Measurements from ENCODE around the gene CCDC71.

Gene CCDC71

DNA sequence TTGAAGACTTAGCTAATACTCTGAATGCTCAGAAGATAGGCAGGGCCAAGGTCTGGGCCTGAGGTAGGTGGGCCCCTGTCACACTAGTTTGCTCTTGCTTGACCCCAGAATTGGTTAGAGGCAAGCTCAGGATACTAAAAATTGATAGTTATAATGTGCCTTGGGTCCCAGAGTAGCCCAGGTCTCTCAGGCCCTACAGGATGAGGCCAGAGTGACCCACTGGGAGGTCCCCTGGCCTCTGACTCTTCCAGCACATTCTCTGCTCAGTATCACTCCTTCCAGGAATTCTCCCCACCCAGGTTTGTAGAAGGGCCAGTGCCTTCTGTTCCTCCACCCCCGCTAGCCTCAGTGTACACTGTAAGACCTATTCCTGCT lies 4.6 kb upstream of the CCDC71 start:
- DNase-seq (ENCODE audit: low read depth) = no peak

DNA sequence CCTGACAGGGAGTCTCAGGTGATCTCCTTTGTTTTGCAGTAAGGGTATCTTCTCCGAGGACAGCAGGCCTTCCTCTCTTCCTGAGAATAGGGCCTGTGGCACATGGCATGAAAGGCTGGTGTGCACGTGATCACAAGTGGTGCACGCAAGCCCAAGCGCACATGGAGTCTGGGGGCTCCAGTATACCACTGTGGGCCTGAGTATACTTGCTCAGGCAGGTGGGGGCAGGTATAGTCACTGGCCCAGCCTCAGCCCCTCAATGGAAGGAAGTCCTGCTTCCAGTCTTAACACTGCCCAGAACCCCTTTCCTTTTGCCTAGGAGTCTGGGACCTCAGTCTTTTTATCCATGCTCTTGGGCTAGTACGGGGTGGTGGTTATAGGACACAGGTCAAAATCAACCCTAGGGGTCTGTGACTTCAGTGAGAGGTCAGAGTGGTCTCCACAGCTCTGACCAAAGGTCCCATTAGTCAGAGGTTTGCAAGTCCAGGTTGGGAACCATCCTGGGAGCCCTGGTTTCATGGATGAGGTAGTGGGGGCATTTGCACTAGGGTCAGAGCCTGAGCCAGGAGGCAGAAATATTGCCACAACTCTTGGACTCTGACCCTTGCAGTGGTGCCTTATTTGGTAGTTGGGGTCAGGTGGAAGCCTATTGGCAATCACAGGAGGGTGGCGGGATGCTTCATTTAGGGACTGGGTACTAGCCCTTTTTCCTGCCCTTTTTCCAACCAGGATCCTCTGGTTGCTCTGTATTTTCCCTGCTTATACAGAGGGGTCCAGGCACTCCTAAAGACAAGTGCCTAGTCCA lies 823 bp upstream of the CCDC71 start:
- no peak for DNase-seq (ENCODE audit: low read depth)

DNA sequence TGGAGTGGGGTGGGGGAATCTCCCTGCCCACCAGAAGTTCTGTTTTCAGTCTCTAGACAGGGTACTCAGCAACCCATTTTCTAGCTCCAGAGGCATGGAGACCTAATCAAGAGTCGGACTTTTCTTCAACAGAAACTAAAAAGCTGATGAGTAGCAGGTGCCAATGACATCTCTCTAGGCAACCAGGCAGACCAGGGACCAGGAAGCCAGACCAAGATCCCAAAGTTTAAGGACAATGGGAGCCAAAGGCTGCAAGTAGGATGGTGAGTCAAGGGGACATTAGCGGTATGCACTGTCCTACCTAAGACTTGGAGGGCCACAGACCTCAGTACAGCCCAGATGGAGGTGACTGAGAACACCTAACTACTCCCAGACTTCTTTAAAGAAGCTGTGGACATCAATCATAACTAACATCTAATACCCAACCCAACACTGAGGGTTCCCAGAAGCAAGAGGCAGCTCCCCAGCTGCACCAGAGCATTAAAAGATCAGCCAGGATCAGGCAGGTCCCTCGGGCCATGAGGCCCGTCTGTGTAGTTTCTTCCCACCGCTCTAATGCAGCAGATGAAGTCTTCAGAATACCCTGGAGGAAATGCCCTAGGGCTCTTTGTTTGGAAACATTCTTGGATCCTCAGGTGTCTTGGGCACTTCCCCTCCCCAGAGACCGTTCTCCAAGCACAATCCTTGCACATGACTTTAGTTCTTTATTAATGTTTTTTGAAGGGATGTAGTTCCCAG lies 979 bp downstream of the CCDC71 start:
- DNase-seq (ENCODE audit: low read depth) = no peak

DNA sequence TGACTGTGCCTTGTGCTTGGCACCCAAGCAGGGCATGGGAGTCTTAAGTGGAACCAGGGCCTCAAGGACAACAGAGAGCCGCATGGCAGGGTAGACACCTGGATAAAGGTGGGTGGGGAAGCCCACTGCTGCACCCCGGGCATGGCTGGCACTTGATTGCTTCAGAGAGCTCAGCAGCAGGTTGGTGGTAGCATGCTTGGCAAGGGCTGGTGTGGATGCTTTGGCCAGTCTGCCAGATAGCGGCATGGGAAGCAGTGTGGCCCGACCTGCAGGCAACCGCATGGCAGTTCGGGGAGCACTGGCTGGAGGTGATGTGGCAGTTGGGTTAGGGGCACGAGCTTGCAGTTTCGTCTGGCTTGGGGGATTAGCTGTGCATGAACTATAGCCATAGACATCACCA lies 2.5 kb downstream of the CCDC71 start:
- no peak for DNase-seq (ENCODE audit: low read depth)

DNA sequence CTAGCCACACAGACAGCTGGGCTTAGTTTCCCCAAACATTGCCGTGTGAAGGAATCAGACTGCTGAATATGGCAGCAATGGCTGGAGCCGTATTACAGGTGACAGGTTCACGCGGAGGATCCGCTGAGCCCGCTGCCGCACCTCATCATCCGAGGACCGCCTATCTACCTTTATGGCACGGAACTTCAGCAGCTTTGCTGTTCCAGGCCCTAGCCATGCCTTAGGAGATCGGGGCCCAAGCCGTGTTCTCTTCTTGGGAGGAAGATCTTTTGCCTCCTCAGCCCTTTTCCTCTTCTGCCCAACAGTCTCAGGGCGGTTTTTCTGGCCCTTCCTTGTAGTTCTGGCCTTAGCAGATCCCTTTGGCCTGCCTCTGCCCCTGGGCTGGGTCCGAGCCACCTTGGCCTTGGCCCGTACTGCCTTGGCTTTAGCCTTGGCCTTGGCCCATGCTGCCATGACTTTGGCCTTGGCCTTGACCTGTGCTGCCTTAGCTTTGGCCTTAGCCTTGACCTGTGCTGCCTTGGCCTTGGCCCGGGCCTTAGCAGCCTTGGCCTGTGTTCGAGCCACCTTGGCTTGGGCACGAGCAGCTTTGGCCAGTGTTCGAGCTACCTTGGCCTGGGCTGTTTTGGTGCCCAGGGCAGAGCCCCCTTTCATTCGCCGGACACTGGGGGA lies 3.2 kb downstream of the CCDC71 start:
- no peak for DNase-seq (ENCODE audit: low read depth)

DNA sequence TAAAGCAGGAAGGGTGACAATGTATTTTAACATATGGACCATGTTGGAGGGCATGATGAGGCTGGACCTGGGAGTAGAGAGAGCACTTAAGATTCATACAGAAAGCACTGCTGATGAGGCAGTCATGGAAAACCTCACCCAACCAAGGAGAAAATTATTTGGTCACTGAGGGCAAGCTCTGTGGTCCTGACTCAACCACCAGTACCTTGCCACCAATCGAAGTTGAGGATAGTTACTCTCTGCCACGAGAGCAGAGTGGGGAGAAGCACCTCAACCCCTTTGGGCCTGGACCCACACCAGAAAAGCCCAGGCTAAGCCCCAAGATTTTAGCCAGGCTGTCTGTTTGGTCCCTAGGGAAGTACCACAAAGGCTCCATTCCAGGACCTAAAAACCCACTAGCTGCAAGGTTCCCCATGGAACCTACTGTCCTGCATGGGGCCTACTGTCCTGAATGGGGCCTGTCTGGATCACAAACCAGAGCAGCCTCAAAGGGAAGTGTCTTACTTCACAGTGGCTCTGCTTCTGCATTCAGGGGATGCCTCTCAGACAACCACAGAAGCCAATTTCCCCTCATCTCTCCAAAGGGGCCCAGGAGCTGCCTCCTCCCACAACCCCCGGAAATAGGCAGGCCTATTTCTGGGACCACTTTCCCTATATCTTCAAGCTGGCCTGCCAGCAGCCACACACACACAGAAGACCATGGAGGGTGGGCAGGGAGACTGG lies 4.2 kb downstream of the CCDC71 start:
- no peak for DNase-seq (ENCODE audit: low read depth)

DNA sequence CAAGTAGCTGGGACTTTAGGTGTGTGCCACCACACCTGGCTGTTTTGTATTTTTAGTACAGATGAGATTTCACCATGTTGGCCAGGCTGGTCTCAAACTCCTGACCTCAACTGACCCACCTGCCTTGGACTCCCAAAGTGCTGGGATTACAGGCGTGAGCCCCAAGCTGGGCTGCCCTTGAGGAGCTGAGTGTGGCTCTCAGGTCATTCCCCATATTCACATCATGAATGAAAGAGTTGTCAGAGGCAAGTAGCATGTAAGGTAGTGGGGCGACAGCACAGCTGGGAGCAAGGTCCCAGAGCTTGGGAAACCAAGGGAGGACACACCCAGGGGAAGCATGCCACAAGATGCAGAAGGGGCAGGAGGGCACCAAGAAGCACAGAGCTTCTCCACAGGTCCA lies 4.9 kb downstream of the CCDC71 start:
- DNase-seq (ENCODE audit: low read depth) = no peak

DNA sequence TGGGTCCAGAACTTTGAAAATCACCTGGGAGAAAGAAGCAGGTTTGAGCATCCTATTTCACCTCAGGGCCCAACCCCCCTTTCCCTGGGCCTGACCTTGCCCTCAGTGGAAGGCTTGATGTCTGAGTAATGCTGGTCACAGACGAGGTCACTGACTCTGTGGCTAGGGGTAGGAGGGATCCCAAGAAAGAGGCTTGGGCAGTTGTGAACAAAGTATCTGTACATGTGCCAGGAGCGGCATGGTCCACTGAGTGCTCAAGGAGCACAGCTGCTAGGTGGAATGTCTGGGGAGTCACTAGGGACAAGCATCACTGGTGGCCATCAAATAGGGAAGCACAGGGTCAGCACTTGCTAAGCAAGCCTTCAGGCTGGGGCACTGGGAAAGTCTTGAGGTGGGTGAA lies 7.3 kb downstream of the CCDC71 start:
- no peak for DNase-seq (ENCODE audit: low read depth)

DNA sequence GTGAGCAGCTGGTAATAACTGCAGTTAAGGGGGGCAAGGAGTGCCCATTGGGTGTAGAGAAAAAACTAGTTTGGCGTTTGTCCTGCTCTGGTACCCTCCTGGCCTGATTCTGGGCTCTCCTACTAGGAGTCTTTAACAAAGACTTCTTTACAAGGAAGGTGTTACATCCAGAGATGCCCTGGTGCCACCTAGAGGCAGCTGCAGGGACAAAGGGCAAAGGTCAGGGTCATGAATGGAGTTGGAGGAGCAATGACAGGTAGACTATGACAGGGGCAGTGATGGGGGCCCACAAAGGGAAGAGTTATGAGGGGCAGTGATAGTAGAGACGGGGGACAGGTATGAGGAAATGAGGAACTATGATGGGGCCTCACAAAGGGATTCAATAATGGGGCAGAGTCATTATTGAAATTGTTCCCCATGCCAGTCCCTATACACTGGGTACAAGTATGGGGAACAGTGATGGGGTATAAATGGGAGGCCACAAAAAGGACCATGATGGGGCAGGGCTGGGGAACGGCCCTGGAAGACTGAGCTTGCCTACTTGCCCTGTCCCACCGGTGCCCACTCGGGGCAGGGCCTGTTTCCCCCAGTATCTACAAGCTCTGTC lies 7.9 kb downstream of the CCDC71 start:
- peak; percentile 35 for DNase-seq (ENCODE audit: low read depth)

DNA sequence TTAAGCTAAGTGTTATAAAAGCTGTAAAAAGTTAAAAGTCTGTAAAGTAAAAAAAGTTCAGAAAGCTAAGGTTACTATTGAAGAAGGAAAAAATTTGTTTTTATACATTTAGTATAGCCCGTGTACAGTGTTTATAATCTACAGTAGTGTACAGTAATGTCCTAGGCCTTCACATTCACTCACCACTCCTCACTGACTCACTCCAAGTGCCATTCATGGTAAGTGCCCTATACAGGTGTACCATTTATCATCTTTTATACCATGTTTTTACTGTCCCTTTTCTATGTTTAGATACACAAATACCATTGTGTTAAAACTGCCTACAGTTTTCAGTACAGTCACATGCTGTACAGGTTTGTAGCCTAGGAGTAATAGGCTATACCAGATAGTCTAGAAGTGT lies 8.8 kb downstream of the CCDC71 start:
- DNase-seq (ENCODE audit: low read depth) = no peak

DNA sequence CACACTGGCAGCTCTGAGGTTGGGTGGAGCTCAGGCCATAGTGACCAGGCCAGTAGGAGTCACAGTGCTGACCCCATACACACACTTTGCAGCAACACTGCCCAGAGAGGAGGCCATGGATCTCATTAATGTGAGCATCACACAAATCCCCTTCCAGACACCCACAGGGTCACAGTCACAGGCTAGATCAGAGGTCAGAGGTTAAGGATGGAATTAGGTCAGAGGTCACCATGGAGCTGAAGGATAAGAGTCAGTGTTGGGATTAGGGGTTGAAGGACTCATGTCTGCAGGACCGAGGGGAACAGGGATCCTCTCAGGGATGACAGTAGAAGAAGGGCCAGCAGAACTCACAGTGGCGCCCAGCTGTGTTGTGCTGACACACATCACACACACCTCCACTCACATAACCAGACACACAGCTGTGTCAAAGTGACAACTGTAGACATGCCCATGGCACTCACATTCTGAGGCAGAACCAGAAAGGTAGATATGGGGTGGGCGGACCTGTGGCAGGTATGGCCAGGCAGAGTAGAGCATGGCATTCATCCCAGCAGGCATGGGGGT lies 12.7 kb downstream of the CCDC71 start:
- DNase-seq (ENCODE audit: low read depth) = no peak

DNA sequence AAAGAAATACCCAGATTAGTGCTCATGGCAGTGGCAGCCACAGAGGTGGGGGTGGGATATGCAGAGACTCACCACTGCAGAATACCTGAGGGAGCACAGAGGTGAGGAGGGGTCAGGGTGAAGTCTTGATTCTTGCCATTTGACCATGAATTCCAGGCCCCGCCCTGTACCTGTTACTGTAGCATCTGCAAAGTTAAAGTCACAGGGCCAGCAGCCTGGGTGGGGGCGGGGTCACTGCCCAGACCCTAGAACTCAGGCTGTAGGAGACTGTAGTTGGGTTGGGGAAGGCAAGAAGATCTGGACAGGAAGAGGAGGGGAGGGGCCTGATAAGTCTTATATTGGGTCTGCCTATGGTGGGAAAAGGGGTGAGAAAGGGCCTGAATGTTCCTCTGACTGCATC lies 14.5 kb downstream of the CCDC71 start:
- DNase-seq (ENCODE audit: low read depth) = no peak

DNA sequence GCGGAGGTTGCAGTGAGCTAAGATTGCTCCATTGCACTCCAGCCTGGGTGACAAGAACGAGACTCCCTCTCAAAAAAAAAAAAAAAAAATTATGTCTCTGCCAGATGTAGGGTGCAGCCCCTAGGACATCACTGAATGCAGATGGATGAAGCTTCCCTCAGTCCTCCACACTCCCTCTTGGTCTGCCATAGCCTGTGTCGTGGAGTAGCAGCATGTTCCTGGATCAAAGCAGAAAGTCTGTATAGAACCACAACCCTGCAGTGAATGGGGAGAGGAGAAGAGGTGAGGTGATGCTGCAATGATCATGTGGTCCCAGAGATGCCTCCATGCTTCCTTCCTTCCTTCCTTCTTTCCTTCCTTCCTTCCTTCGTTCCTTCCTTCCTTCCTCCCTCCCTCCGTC lies 18.0 kb downstream of the CCDC71 start:
- DNase-seq (ENCODE audit: low read depth) = no peak

DNA sequence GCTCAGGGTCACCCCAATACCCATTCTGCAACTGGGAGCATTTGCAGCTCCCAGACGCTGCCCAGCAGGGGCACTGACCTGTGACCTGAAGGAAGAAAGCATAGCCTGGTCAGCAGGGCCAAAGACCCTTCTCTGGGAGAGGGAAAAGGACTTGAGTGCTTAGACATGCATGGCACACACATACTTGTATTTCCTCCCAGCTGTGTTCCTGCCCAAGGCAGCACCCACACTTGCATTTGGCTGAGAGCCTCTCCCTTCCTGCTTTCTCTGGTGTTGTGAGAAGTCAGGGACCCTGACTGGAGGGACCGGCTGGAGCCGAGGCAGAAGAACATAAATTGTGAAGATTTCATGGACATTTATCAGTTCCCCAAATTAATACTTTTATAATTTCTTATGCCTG lies 26.1 kb downstream of the CCDC71 start:
- DNase-seq (ENCODE audit: low read depth) = no peak

DNA sequence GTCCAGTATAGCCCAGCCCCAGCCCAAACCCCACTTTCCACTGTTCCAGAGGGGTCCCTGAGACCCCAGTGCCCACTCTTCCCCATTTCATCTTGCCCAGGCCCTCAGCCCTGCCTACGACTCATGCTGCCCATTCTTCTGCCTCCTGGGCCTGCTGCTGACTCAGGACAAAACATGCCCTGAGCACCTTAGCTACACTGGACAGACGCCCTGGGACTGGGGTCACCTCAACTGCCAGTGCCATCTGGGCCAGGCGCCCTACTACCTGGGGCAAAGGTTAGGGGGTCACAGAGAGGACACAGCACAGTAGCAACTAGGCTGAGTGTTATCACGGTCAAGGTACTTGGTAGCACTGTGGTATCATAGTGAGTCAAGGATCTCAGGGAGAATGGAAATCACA lies 30.6 kb downstream of the CCDC71 start:
- no peak for DNase-seq (ENCODE audit: low read depth)

DNA sequence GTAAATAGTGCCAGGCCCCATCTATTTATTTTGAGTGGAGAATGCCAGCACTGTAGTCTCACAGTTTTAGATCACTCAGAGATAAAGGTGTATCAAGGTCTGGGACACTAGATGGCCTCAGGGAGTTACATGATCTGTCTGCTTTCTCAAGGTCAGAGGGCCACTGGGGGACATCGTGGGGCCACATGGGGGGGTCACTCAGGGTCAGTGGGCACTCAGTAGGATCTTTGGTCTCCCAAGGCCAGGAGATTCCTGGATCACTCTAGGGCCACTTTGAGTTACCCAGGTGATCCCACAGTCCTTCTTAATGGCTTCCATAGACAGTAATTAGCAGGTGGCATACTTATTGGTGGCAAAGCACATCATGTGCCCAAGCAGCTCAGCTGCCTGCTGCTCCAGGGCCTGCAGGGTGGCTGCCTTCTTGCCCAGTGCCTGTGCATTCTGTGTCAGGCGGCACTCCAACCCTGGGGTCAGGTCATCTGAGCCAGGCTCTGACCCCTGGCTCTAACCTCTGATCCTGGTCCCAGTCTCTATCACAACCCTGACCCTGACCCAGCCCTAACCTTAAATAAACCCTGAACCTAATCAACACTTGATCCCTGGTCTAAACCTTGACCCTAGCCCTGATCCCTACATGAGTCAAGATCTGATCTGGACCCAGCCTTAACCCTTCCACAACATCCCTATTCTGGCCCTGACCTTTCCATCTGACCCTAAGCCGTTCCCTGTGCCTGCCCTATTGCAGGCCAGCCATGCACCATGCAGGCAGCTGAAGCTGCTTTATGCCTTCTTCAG lies 31.5 kb downstream of the CCDC71 start:
- no peak for DNase-seq (ENCODE audit: low read depth)

DNA sequence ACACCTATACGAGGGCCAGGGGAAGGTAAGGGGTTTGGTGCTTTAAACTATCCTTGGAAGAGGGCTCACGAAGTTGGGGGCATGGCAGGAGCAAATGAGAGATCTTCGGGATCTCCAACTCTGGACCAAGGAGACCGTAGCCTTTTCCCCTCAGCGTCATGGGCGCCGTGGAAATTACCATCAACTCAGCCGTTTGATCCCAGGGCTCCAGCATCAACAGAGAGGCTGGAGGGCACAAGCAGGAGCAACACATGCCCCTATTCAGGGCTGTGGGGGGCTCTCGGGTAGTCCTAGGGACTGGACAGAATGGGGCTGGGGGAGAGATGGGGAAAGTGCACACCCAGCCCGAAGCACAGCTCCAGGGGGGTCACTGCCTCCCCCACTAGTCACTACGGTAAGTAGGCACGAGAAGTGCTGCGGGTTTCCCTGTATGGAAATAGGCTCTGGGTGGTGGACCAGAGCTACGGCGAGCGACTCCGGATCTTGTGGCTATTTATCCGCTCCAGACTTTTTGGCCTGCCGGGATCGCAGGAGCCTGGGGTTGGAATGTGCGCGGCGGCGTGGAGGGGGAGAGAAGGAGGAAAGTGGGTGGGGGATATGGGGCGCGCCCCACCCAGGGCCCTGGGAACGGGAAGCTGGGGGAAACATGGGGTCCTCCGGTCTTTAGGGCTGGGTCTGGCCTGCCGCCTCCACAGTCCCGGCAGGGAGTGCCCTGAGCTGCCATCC lies 32.7 kb downstream of the CCDC71 start:
- no peak for DNase-seq (ENCODE audit: low read depth)

DNA sequence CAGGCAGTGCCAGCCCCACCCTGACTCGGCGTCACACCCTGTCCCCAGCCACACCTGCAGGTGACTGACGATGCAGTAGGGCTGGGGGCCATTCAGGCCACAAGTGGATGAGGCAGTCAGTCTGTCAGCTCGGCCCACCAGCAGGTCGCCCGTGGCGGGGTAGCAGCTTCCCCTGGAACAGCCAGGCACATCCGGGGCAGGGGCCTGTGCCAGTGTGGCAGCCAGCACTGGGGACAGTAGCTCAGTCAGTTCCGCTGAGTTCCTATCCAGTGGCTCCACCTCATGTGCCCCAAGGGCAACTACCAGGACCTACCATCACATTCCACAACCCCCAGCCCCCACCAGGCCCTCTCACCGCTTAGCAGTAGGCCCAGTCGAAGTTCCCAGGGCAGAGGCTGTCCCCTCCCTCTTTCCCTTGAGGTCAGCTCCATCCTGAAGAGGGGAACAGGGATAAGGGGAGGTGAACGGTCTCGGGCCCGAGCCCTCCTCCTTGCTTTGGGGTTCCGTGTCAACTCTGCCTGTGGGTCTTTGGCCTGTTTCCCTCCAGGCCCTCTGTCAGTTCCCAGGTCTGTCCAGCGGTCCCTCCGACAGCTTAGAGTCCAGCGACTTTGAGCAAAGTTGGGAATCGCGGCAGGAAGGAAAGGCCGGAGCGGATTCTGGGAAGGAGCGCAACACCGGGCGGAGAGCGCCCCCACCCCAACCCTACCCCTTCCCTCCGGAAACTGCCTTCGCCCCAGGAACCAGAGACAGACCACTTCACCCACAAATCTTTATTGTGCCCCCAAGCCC lies 33.5 kb downstream of the CCDC71 start, which contains the start of gene LAMB2:
LAMB2 (minus strand) TSS at position 614 of the 789 bp plus-strand sequence; CDS start at position 431, 183 bp downstream.
- DNase-seq (ENCODE audit: low read depth) = no peak

DNA sequence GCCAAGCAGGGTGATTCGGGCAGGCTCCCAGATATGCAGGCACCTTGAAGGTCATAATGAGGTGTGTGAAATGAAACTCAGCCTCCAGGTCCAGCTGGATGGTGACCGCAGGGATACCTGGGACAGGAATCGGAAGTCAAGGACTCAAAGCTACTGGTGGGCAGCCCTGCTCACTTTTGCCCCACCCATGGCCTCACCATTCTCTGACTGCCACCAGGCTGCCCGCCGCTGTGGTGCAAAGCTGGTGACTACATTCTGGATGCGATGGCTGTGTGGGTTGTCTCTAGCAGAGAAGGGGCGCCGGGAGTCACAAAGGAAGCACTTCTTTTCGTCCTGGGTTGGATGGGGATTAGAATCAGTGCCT lies 34.1 kb downstream of the CCDC71 start:
- no peak for DNase-seq (ENCODE audit: low read depth)
